ENCODE results near the gene HEBP2. TPM values are rescaled to one million over a fixed set of nuclear protein-coding genes. Genes with fewer than 3 reads are reported as not detected.

Gene HEBP2
- total RNA-seq, 1 experiment from 2014 or later = 71.2 TPM

- BruUV-seq (replicated peaks) = no TSS peak
- no peaks in the 10 kb centered on the region for H3K36me3 Mint-ChIP-seq (ENCODE audit: insufficient read depth, unreplicated experiment)
- no peak for TF ChIP-seq CTCF (IDR thresholded peaks at IDR 0.05; ENCODE audit: unreplicated experiment)
- H3K27me3 Mint-ChIP-seq (ENCODE audit: insufficient read depth, unreplicated experiment) = no peaks in the 10 kb centered on the region
- no peaks in the 10 kb centered on the region for H3K9me3 Mint-ChIP-seq (ENCODE audit: unreplicated experiment)
- H3K4me3 Mint-ChIP-seq (ENCODE audit: unreplicated experiment) = no peak overlapping the region
- ChIA-PET POLR2A (interaction anchor here (0.7 kb wide), 1 partner anchor 251 kb away, joined by 4 read pairs; no protein-coding TSS in a partner anchor), CTCF (interaction anchor here (0.6 to 10.5 kb wide), 5 partner anchors 34 to 238 kb away, joined by 3 to 213 read pairs (median 4); no protein-coding TSS in a partner anchor)
- intact Hi-C loops (cut with micrococcal nuclease) = no loop called here
- DNase-seq (ENCODE audit: unreplicated experiment) = no peak
- H3K4me1 Mint-ChIP-seq (ENCODE audit: insufficient read depth, unreplicated experiment) = no peaks in the 10 kb centered on the region
- H3K27ac Mint-ChIP-seq (ENCODE audit: low read depth, unreplicated experiment) = no peak overlapping the region
Measured at GRCh38 chr6:138434925-138435324, 30.9 kb downstream of the HEBP2 start.

GRCh38 chr6:138439546-138439945, 35.5 kb downstream of the HEBP2 start:
- H3K4me1 Mint-ChIP-seq (ENCODE audit: insufficient read depth, unreplicated experiment) = peaks cover 7% of the 10 kb centered on the region
- ChIA-PET CTCF (interaction anchor here (0.6 to 1.8 kb wide), 4 partner anchors 10 to 310 kb away, joined by 3 to 5 read pairs (median 4); no protein-coding TSS in a partner anchor), POLR2A (interaction anchor here (0.5 to 1.4 kb wide), 5 partner anchors 10 to 407 kb away, joined by 3 read pairs; no protein-coding TSS in a partner anchor)
- H3K27me3 Mint-ChIP-seq (ENCODE audit: insufficient read depth, unreplicated experiment) = no peaks in the 10 kb centered on the region
- no peak overlapping the region for H3K4me3 Mint-ChIP-seq (ENCODE audit: unreplicated experiment)
- no peak for TF ChIP-seq CTCF (IDR thresholded peaks at IDR 0.05; ENCODE audit: unreplicated experiment)
- no peak for DNase-seq (ENCODE audit: unreplicated experiment)
- no peak overlapping the region for H3K27ac Mint-ChIP-seq (ENCODE audit: low read depth, unreplicated experiment)
- no peaks in the 10 kb centered on the region for H3K9me3 Mint-ChIP-seq (ENCODE audit: unreplicated experiment)
- intact Hi-C loops (cut with micrococcal nuclease) = no loop called here
- no TSS peak for BruUV-seq (replicated peaks)
- peaks cover 7% of the 10 kb centered on the region for H3K36me3 Mint-ChIP-seq (ENCODE audit: insufficient read depth, unreplicated experiment)

GRCh38 chr6:138440296-138440695, 36.3 kb downstream of the HEBP2 start:
- no peak for DNase-seq (ENCODE audit: unreplicated experiment)
- Mint-ChIP-seq H3K9me3 (ENCODE audit: unreplicated experiment) (no peaks in the 10 kb centered on the region), H3K4me1 (ENCODE audit: insufficient read depth, unreplicated experiment) (peaks cover 7% of the 10 kb centered on the region), H3K27ac (ENCODE audit: low read depth, unreplicated experiment) (no peak overlapping the region), H3K36me3 (ENCODE audit: insufficient read depth, unreplicated experiment) (peaks cover 7% of the 10 kb centered on the region), H3K4me3 (ENCODE audit: unreplicated experiment) (no peak overlapping the region), H3K27me3 (ENCODE audit: insufficient read depth, unreplicated experiment) (no peaks in the 10 kb centered on the region)
- POLR2A ChIA-PET = interaction anchor here (0.6 to 1.4 kb wide), 2 partner anchors 15 to 137 kb away, joined by 3 read pairs; no protein-coding TSS in a partner anchor
- CTCF ChIA-PET = interaction anchor here (0.8 to 2.3 kb wide), 4 partner anchors 11 to 80 kb away, joined by 3 to 15 read pairs (median 5); no protein-coding TSS in a partner anchor
- intact Hi-C loops (cut with micrococcal nuclease) = no loop called here
- BruUV-seq (replicated peaks) = no TSS peak
- TF ChIP-seq CTCF (IDR thresholded peaks at IDR 0.05; ENCODE audit: unreplicated experiment) = no peak

GRCh38 chr6:138440758-138441357, 36.8 kb downstream of the HEBP2 start:
- H3K36me3 Mint-ChIP-seq (ENCODE audit: insufficient read depth, unreplicated experiment) = peaks cover 7% of the 10 kb centered on the region
- H3K27ac Mint-ChIP-seq (ENCODE audit: low read depth, unreplicated experiment) = no peak overlapping the region
- peaks cover 7% of the 10 kb centered on the region for H3K4me1 Mint-ChIP-seq (ENCODE audit: insufficient read depth, unreplicated experiment)
- POLR2A ChIA-PET = interaction anchor here (0.6 to 1.8 kb wide), 4 partner anchors 14 to 138 kb away, joined by 3 to 13 read pairs (median 3); no protein-coding TSS in a partner anchor
- no peak for DNase-seq (ENCODE audit: unreplicated experiment)
- BruUV-seq (replicated peaks) = no TSS peak
- CTCF ChIA-PET = interaction anchor here (0.8 to 2.3 kb wide), 5 partner anchors 12 to 148 kb away, joined by 3 to 15 read pairs (median 5); no protein-coding TSS in a partner anchor
- H3K4me3 Mint-ChIP-seq (ENCODE audit: unreplicated experiment) = no peak overlapping the region
- TF ChIP-seq CTCF (IDR thresholded peaks at IDR 0.05; ENCODE audit: unreplicated experiment) = no peak
- no peaks in the 10 kb centered on the region for H3K27me3 Mint-ChIP-seq (ENCODE audit: insufficient read depth, unreplicated experiment)
- no peaks in the 10 kb centered on the region for H3K9me3 Mint-ChIP-seq (ENCODE audit: unreplicated experiment)
- intact Hi-C loops (cut with micrococcal nuclease) = no loop called here
